ENCODE data around the gene EEA1. TPM values are rescaled to one million over a fixed set of nuclear protein-coding genes. Genes with fewer than 3 reads are reported as not detected.

EEA1 gene
- total RNA-seq, 1 donor from 2014 or later: 12.0 TPM

DNA sequence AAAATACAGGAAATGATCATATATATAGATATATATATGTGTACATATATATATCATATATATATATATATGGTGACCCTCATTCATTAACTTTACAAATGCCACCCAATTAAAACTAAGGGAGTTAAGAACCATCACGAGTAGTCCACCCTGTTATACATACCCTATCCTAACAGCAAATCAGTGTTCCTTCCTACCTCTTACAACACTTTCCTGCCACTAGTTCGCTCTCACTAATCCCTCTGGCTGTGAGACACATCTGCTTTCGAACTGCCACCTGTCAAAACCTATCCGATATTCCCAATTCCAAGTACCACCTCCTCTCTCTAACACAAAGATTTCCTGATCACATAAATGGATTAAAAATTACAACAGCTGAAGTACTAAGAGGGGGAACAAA is 100.5 kb downstream of the EEA1 start:
- Mint-ChIP-seq H3K27me3 (ENCODE audit: unreplicated experiment) (no peaks in the 10 kb centered on the region), H3K4me1 (ENCODE audit: low read depth, unreplicated experiment) (peaks cover 3% of the 10 kb centered on the region), H3K9me3 (ENCODE audit: unreplicated experiment) (no peaks in the 10 kb centered on the region), H3K4me3 (ENCODE audit: unreplicated experiment) (no peak overlapping the region), H3K36me3 (ENCODE audit: unreplicated experiment) (no peaks in the 10 kb centered on the region), H3K27ac (ENCODE audit: unreplicated experiment) (no peak overlapping the region)
- DNase-seq: no peak
- TF ChIP-seq, protein P1, sequence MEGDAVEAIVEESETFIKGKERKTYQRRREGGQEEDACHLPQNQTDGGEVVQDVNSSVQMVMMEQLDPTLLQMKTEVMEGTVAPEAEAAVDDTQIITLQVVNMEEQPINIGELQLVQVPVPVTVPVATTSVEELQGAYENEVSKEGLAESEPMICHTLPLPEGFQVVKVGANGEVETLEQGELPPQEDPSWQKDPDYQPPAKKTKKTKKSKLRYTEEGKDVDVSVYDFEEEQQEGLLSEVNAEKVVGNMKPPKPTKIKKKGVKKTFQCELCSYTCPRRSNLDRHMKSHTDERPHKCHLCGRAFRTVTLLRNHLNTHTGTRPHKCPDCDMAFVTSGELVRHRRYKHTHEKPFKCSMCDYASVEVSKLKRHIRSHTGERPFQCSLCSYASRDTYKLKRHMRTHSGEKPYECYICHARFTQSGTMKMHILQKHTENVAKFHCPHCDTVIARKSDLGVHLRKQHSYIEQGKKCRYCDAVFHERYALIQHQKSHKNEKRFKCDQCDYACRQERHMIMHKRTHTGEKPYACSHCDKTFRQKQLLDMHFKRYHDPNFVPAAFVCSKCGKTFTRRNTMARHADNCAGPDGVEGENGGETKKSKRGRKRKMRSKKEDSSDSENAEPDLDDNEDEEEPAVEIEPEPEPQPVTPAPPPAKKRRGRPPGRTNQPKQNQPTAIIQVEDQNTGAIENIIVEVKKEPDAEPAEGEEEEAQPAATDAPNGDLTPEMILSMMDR (IDR thresholded peaks at IDR 0.05; ENCODE audit: partially characterized antibody, unreplicated experiment): no peak

DNA sequence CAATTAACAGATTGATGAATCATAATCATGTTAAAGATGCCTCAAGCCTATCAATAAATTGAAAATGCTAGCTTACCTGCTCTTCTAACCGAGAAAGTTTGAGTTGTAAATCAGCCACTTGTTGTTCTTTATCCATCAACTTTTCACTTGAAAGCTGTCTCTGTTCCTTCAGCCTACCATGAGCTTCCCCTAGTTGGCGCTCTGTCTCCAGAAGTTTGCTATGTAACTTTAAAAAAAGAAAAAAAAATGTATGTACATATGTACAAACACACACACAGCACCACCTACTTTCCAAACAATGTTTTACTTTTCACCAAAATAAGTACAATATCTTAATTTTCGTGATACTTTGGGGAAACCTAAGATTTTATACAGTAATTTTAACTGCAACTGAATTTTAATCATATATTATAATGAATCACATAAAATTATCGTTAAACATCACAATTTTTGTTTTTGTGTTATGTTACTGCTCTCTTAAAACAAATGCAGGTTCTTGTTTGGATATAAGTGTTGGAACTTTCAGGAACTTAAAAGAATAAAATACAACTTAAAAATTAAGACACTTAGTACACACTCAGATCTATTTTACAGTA is 101.2 kb downstream of the EEA1 start:
- TF ChIP-seq, protein P1 (IDR thresholded peaks at IDR 0.05; ENCODE audit: partially characterized antibody, unreplicated experiment): peak; percentile 50
- Mint-ChIP-seq H3K4me1 (ENCODE audit: low read depth, unreplicated experiment) (peaks cover 3% of the 10 kb centered on the region), H3K27me3 (ENCODE audit: unreplicated experiment) (no peaks in the 10 kb centered on the region), H3K36me3 (ENCODE audit: unreplicated experiment) (no peaks in the 10 kb centered on the region), H3K4me3 (ENCODE audit: unreplicated experiment) (no peak overlapping the region), H3K9me3 (ENCODE audit: unreplicated experiment) (no peaks in the 10 kb centered on the region), H3K27ac (ENCODE audit: unreplicated experiment) (no peak overlapping the region)
- DNase-seq: peak; percentile 23

DNA sequence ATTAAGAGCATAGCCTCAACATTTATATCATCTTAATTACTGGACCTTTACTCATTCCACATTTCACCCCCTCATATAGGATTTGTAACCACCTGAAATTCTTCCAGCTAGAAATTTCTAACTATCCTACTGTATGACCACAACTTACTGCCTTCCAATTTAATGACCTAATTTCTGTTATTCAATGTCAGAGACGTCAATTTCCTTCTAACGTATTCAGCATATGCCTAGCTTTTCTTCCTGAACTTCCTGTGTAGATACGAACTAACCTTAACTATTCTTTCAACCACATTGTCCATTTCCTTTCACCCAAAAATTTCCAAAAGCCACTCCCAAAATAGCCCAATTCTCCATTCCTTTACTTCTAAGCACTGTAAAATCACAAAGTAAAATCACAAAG is 108.0 kb downstream of the EEA1 start:
- no peaks in the 10 kb centered on the region for H3K27me3 Mint-ChIP-seq (ENCODE audit: unreplicated experiment)
- H3K9me3 Mint-ChIP-seq (ENCODE audit: unreplicated experiment): no peaks in the 10 kb centered on the region
- DNase-seq: no peak
- H3K4me1 Mint-ChIP-seq (ENCODE audit: low read depth, unreplicated experiment): no peaks in the 10 kb centered on the region
- no peak overlapping the region for H3K27ac Mint-ChIP-seq (ENCODE audit: unreplicated experiment)
- H3K4me3 Mint-ChIP-seq (ENCODE audit: unreplicated experiment): no peak overlapping the region
- no peaks in the 10 kb centered on the region for H3K36me3 Mint-ChIP-seq (ENCODE audit: unreplicated experiment)
- TF ChIP-seq, protein P1 (IDR thresholded peaks at IDR 0.05; ENCODE audit: partially characterized antibody, unreplicated experiment): no peak

DNA sequence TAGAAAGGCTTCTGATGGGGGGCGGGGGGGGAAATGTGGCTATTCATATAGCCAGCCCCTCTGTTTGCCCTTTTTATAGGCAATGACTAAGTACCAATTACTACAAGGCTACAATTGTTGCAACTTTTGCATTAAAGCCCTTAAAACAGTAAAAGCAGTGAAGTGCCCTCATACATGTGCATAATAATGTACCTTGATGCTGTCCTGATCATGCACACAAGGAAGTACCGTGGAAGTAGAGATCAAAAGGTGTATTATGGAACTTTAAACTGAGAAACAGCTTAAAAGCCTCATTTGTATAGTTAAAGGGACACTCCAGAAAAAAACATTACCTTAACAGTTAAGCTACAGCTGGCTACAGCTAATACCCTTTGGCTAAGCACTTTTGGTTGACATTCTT is 114.5 kb downstream of the EEA1 start:
- H3K4me1 Mint-ChIP-seq (ENCODE audit: low read depth, unreplicated experiment): no peaks in the 10 kb centered on the region

DNA sequence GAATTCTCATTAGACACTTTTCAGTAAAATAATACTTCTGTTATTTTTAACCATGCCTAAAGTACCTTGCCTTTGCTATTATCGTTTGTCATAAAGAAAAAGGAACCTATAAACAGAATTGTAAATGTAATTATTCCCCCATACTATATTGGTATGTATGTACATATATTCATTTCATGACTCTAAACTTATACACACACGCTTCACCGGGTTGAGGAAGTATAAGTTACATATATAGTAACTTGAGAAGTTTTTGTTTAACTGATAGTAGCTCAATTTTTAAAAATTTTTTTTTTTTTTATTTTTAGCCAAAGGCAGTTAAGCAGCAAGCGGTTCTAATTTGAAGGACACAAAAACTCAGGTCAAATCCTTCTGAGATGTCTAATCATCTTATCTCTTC is 118.7 kb downstream of the EEA1 start:
- Mint-ChIP-seq H3K27me3 (ENCODE audit: unreplicated experiment) (no peaks in the 10 kb centered on the region), H3K4me3 (ENCODE audit: unreplicated experiment) (no peak overlapping the region), H3K4me1 (ENCODE audit: low read depth, unreplicated experiment) (no peaks in the 10 kb centered on the region), H3K36me3 (ENCODE audit: unreplicated experiment) (no peaks in the 10 kb centered on the region), H3K9me3 (ENCODE audit: unreplicated experiment) (no peaks in the 10 kb centered on the region), H3K27ac (ENCODE audit: unreplicated experiment) (no peak overlapping the region)
- TF ChIP-seq, protein P1 (IDR thresholded peaks at IDR 0.05; ENCODE audit: partially characterized antibody, unreplicated experiment): no peak
- no peak for DNase-seq

More for the DNA sequence above, 114.5 kb downstream of the EEA1 start:
- Mint-ChIP-seq H3K27me3 (ENCODE audit: unreplicated experiment) (no peaks in the 10 kb centered on the region), H3K4me3 (ENCODE audit: unreplicated experiment) (no peak overlapping the region), H3K27ac (ENCODE audit: unreplicated experiment) (no peak overlapping the region), H3K36me3 (ENCODE audit: unreplicated experiment) (no peaks in the 10 kb centered on the region), H3K9me3 (ENCODE audit: unreplicated experiment) (no peaks in the 10 kb centered on the region)
- DNase-seq: no peak
- TF ChIP-seq, protein P1 (IDR thresholded peaks at IDR 0.05; ENCODE audit: partially characterized antibody, unreplicated experiment): no peak
